ENCODE results near the gene DNAH11.
"Not testable (repeated sequence)": the region's sequence is repeated elsewhere in the genome, so short reads cannot be mapped to it uniquely, and the experiment has no call there.

Gene DNAH11

DNA sequence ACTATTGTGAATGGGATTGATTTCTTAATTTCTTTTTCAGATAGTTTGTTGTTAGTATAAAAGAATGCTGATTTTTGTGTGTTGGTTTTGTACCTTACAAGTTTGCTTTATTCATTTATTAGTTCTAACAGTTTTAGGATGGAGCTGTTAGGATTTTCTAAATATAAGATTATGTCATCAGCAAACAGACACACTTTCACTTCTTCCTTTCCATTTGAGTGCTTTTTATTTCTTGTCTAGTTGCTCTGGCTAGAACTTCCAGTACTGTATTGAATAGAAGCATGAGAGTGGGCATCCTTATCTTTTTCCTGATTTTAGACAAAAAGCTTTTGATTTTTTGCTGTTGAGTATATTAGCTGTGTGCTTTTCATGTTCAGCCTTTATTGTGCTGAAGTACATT is 81.5 kb downstream of the DNAH11 start:
- no peak for DNase-seq

DNA sequence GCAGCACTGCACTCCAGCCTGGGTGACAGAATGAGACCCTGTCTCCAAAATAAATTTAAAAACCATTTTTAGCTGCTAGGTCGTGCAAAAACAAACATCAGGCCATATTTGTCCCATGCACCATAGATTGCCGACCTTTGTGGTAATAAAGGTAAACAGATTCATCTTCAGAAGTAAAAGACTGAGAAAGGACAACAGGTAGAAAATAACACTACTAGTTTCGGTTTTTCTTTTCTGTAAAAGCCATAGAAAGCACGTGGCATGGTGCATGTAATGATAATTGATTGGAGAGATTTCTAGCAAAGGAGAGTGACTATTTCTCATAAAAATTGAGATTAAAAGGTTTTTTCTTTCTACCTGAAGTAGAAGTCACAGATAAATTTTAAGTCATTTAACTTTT is 93.9 kb downstream of the DNAH11 start:
- no peak for DNase-seq

DNA sequence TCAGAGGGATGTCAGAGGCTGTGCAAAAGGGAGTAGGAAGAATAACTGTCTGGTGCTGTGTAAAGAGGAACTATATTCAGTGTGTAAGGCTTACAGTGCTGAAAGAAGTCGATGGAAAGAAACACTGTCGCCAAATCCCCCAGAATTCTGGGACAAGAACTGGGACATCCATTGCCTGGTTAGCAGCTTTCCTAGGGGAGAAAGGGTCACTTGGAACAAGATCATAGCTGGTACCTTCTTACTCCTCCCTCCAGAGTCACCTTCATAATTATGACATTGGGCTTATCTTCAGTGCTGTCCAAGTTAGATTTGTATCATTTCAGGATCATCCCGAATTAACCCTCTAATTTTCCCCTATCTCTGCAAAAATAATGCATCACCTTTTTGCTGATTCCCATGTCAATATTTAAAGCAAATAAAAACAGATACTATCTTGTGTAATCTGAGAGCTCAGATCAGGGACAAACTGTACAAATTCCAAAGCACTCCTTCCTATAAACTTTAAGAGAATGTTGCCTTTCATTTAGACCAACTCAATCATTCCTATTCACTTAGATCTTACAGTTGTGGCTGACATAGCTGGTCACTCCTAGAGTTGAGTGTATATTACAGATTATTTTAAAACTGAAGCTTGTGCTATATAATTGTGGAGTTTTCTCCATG is 96.5 kb downstream of the DNAH11 start:
- DNase-seq, result no peak

DNA sequence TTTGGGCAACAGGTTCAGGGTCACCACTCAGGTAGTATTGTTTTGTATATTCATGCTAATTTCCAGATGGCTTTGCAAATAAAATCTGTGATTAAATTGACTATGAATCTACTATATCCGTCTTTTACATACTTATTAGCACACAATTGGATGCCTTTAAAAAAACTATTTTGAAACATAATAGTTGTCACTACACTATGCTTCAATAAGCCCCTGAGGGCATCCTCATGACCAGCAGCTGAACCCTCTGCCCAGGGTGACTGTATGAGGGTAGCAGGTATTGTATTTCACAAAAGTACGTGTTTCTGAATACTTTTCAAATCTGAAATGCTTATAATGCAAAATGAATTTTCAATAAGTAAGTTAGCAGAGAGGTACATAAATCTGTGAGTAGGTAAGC is 97.3 kb downstream of the DNAH11 start:
- no peak for DNase-seq

DNA sequence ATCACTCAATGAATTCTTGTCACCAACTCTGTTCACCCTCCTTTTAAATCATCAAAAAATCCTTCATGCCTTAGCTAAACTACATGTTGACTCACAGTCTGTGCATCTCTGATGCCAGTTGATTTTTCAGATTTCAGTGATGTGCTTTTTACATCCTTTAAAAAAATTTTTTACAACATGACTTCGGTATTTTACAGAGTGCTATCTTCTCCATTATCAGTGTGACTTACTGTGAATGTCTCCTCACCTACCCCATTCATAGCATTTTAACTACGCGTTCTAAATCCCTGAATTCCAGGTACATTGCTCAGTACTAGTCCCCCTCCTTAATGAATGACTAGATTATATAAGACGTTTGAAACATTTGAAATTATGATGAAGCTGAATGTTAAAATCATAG is 98.7 kb downstream of the DNAH11 start:
- DNase-seq, result no peak

DNA sequence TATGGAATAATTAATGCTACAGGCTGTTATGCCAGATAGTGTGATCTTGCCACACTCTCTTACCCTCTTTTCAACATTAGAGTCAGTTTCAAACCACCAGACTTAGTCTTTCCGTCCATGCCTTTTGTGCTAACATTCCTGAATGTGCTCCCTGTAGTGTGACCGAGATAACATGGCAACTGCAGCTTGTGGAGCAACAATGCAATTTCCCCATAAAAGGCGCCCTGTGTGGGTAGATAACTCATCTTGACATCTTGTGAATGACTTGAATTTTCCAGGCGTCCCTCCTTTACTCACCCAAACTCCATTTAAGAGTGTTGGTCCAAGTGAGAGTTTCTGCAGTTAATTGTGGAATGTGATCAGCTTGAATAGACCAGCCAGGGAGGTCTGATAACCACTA is 99.6 kb downstream of the DNAH11 start:
- no peak for DNase-seq

DNA sequence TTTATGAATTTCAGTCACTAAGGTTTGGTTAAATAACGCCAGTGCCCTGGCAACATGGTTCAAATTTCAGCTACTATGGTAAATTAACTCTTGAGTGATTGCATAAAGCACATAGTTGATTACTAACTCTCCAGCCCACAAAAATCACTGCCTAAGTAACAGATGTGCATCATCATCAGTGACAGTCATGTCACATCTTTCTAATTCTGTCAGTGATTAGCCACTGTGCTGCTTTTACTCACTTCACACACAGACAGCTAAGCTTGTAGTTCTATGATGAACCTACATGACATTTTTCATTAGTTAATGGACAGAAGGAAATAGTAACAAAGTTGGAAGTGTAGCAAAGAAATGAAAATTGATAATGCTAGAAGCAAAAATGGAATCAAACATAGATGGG is 108.9 kb downstream of the DNAH11 start:
- DNase-seq, result no peak

DNA sequence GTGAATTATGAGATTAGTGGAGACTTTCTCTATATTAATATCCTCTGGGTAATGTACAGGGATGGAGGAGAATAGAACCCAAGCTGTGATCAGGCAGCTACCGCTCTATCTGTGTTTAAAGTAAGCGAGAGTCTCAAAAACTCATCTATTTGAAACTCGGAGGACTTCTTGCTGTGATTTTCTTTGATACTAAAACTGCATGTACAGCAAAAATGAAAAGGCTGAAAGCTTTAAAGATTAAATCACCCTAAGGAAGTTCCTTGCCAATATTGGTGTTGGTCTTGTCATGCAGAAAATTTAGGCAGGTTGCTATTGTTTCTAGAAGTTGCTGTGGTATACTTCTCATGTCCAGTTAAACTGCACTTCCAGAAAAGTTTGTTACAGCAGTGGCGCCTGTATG is 110.8 kb downstream of the DNAH11 start:
- DNase-seq, result no peak

DNA sequence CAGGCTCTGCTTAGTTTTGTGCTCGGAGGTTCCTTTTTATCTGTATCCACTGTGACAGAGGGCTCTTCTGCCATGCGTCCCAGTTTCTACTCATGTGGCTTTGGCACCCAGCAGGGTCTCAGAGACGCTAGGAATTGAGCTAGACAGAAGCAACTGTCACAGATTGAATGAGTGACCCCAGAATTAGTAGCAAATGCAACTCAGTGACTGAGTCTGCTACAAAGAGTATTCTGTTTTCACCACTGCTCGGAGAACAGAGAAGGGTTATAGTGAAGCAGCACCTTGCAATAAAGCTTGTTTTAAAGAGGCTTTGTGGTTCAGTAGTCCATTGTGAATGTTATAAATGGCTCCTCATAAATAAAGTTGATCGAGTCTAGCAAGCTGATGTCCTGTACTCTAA is 113.2 kb downstream of the DNAH11 start:
- DNase-seq, result no peak

DNA sequence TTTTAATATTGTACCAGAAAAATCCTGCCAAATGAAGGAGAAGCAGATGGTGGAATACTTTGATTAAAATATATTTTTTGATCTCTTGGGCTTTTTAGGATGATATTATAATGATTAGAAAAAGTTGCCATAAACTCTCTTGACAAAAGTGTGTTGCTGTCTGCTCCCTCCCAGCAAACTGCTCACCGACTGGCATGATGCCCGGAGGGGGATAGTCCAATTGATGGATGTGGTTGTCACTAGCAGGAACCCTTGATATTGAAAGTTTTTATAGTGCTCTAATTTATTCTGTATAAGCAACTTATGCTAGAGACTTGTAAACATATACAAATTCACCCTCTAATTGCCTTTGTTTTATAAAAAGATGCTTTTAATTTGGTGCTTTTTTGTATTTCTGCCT is 114.0 kb downstream of the DNAH11 start:
- DNase-seq, result no peak

DNA sequence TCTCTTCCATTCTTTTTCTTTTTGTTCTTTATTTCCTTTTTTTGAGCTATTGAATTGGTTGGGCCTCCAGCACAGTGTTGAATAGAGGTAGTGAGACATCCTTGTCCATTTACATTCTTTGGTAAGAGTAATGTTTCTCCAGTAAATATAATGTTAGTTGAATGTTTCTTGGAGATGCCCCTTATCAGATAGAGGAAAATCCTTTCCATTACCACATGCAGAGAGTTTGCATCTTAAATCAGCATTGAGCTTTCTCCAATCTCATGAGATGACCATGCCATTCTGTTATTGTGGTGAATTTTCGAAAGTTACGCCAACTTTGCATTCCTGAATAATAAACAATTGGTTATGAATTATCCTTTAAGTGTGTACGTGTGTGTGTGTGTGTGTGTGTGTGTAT is 127.7 kb downstream of the DNAH11 start:
- no peak for DNase-seq

DNA sequence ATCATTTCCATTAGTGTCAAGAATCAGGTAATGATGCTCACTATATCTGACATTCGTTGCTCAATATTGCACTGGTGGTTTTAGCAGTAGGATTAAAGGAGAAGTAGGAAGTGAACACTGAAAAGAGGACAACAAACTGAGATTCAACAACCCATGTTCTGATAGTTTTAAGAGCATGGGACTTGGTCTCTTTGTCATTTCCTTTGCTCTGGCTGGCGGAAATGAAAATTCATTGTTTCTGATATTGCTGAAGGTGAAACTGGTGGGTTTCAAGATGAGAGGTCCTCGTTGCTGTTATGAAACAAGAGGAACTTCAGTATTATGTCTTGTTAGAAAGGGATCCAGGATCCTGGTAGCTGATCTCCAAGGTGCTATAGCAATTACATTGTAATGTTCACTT is 129.0 kb downstream of the DNAH11 start:
- no peak for DNase-seq

DNA sequence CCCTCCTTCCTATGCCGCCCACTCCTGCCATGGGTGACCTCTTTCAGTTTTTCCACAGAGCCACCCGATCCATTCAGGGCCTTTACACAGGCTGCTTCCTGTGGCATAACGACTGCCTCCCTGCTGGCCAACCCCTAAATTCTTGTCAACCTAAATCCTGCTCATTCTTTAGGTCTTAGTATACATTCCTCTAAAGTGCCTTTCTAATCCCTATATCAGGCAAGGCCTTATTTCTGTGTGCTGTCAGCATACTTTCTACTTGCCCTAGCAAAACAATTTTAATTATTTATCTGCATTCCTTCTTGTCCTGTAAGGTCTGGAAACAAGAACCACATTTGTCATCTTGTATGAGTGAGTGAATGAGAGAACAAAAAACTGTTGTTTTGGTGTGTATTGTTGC is 132.4 kb downstream of the DNAH11 start:
- no peak for DNase-seq

DNA sequence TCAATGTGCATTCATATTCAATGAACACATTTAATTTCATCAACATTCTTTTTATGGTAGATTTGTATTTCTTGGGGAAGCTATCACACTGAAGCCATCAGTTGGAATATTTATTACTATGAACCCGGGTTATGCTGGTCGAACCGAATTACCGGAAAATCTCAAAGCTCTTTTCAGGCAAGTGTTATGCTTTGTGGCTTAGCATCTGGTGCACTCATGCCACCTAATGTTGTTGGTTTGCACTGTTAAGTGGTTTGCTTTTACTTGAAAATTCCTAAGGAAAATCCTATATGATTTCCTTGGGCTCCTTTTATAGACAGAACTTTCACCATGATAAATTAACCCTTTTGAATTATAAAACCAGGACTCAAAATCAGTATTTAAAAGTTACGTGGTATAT is 147.9 kb downstream of the DNAH11 start:
- DNase-seq, result no peak

DNA sequence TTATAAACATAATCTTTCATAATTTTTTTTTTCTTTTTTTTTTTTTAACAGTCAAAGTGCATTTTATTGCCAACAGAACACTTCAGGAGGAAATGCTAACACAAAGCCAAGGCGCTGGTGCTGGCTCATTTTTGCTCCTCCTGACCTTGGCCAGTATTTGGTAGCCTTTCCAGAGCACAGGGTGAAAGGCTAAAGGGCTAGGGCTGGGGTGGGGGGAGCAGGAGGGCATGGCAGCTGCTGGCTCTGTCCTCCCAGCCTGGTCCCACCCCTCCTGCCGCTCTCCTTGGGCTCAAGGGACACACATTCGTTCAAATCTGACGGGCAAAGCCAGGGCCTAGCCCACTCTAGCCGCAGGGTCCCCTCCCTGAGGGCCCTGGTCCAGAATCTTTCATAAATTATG is 148.3 kb downstream of the DNAH11 start:
- DNase-seq, result not testable (repeated sequence)

DNA sequence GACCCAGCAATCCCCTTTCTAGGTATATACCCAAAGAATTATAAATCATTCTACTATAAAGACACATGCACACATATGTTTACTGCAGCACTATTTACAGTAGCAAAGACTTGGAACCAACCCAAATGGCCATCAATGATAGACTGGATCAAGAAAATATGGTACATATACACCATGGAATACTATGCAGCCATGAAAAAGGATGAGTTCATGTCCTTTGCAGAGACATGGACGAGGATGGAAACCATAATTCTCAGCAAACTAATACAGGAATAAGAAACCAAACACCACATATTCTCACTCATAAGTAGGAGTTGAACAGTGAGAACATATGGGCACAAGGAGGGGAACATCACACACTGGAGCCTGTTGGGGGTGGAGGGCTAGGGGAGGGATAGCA is 157.7 kb downstream of the DNAH11 start:
- not testable (repeated sequence) for DNase-seq

DNA sequence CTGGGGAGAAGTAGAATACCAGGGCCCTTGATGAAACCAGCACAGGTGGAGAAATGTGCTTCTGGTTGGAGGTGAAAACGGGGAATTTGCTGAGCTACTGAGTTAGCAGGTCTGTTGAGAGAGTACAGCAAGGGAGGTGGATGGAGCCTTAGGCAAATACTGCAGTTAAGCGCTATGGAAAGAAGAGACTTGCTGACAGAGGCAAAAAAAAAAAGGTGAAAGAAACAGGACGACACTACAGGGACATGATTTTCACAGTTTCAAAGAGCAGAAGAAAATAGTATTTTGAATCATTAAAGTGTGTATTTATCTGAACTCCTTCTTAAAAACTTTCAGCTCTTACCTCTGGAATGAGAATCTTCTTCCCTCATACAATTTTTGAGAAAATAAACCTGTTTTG is 159.5 kb downstream of the DNAH11 start:
- no peak for DNase-seq

DNA sequence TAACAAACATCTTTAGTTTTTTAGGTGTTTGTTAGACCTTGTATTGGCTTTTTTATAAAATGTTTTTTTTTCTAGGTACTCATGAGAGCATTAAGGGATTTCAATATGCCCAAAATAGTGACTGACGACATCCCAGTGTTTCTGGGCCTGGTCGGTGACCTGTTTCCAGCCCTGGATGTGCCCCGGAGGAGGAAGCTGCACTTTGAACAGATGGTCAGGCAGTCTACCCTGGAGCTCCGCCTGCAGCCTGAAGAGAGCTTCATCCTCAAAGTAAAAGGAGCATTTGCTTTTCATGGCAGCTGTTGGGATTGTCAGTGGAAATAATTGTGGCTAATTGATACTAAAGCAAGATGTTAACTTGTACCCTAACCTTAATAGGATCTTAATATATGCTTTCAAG is 161.5 kb downstream of the DNAH11 start:
- no peak for DNase-seq

DNA sequence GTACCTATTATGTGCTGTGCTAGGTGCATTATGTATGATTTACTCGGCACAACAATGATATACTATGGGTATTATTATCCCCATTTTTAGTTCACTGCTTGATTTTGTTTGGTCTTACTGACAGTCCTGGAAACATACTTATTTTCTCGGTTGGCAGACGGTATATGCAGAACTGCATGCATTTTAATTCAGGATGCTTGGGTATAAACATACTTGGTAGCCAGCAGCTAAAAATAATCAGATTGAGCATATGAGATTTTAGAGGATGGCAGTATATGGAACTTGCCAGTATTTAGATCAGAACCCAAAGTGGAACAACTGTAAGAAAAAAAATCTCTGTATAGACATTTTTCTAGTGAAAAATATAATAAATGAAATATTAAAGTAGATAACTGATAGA is 163.3 kb downstream of the DNAH11 start:
- DNase-seq, result no peak

DNA sequence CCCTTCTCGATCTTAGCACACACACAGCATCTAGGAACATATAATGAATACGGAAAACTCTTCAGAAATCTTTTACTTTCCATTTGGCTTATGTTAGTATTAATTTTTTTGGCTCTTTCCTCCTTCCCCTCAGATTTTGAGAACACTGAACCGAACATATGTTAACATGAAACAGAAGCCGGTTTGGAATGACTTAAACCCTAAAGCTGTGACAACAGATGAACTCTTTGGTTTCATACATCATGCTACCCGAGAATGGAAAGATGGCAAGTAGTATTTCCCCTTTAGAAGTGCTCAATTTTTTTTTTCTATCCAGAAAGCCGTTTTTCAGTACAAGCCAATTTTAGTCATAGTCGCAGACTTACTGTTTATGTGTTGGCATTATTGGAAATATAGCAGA is 164.7 kb downstream of the DNAH11 start:
- no peak for DNase-seq

DNA sequence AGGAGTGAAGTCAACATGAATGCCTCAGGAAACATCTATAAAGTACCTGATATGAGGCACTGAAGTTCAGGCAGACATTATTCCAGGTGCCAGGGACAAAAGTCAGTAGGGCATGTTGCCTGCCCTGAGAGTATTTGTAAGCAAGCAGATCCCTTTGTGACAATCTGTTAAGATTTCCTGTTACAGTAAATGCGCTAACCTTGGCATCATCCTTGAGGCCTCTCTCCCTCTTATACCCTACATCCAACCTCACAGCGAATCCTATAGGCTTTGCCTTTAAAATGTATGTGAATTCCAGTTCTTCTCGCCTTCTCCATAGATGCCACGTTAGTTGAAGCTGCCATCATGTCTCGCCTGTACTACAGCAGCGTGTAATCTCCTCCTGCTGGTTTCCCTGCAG is 165.3 kb downstream of the DNAH11 start:
- DNase-seq, result no peak

DNA sequence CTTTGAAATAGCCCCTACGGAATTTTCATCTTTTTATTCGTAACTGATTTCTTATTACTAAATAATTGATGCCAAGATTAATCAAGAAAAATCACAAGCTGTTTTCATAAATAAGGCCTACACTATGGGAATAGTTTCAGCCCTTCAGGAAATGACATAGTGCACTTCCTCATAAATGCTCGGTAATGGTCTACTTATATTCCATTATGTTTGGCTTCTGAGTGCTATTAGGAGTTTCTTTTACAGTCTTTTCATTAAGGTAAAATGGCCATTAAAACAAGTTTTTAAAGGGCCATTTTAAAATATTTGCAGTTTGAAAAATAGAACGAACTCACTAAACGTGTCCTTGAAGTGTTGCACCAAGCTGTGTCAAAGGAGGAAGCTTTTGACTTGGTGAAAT is 174.5 kb downstream of the DNAH11 start:
- no peak for DNase-seq

DNA sequence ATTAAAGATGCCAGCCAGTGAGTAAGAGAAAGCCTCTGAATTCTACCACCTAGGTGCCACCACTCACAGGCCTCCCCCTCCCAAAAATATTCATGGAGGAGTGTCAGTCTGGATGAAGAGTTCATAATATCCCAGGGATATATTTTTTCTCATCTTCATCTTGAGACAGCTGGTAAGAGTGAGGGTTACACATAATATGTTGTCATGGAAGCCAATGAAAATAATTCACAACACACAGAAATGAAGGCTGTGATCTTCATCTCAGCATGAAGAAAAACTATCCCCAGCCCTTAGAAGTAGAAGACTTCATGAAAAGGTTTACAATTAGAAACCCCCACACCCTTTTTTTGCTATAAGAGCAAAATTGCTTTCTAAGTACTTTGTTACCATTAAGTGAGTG is 175.6 kb downstream of the DNAH11 start:
- DNase-seq, result no peak

DNA sequence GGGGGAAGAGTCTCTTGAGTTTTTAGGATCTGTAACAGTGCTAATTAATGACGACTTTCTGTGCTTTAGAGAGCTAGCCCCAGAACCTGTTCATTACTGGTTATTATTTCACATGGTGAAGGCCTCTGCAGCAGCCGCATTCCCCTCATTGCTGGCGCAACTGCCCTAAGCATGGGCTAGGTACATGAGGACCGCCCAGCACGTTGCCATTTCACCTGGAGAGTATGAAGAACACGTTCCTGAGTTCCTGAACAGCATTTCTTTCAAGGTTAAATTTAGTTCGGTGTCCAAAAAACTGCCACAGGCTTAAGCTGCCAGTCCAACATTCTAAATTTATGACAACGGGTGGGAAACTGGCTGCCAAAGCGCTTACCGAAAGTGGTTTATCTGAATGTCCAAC is 177.0 kb downstream of the DNAH11 start:
- no peak for DNase-seq

DNA sequence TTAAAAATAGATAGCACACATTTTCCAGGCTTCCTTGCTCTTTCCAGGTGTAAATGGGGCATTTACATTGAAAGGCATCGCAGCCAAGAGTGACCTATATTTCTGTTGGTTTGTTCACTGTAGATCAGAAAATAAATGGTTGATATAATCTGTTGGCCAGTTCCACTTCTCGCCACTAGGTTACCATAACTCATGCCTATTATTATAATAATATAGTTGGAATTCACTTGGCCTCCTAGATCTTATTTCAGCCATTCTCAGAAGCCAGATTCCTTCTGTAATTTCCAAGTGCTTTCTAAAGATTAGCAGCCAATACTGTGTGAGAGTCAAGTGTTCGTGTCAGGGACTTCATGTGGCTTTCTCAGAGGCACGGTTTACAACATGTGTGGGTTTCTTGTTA is 179.5 kb downstream of the DNAH11 start:
- DNase-seq, result no peak

DNA sequence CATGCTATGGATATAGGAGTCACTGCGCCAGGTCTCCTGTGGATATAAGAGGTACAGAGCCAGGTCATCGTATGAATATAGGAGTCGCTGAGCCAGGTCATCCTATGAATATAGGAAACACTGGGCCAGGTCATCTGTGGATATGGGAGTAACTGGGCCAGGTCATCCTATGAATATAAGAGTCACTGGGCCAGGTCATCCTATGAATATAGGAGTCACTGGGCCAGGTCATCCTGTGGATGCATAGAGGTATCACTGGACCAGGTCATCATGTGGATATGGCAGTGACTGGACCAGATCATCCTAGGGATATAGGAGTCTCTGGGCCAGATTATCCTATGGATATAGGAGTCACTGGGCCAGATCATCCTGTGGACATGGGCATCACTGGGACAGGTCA is 181.7 kb downstream of the DNAH11 start:
- no peak for DNase-seq
